GM10266 (cell line): ENCODE measurements around the gene GSG1L.

Source experiments
- DNase-seq: peaks from one replicate; pipeline ENCODE4 v3.0.0; 2012; ENCODE audit errors: extremely low spot score
- CTCF ChIP-seq: IDR thresholded peaks from 2 replicates; pipeline ENCODE4 v1.5.1; 2012; ENCODE audit warnings: mild to moderate bottlenecking, low read depth; ENCODE audit not compliant: control insufficient read depth, insufficient read depth; ENCODE audit errors: missing control alignments

The GSG1L gene

GRCh38 chr16:28072087-28072486, 8.6 kb upstream of the GSG1L start:
- no peak for DNase-seq

GRCh38 chr16:28069971-28070794, 6.7 kb upstream of the GSG1L start:
- DNase-seq, result no peak
- TF ChIP-seq CTCF, result no peak

More at GRCh38 chr16:28072087-28072486, 8.6 kb upstream of the GSG1L start:
- TF ChIP-seq CTCF, result no peak

- DNase-seq, result no peak
- no peak for TF ChIP-seq CTCF
Observed at GRCh38 chr16:28068976-28069375, 5.5 kb upstream of the GSG1L start.

GRCh38 chr16:28067604-28068379, 4.3 kb upstream of the GSG1L start:
- no peak for DNase-seq
- no peak for TF ChIP-seq CTCF

- TF ChIP-seq CTCF, result no peak
- no peak for DNase-seq
Observed at GRCh38 chr16:28064706-28065249, 1.3 kb upstream of the GSG1L start.

GRCh38 chr16:28064150-28064549, 636 bp upstream of the GSG1L start:
- no peak for TF ChIP-seq CTCF
- no peak for DNase-seq
